ENCODE measurements around the gene SEMA5B. TPM values are rescaled to one million over a fixed set of nuclear protein-coding genes. Genes with fewer than 3 reads are reported as not detected.

The SEMA5B gene
- total RNA-seq, 1 experiment from 2014 or later = 0.04 TPM

DNA sequence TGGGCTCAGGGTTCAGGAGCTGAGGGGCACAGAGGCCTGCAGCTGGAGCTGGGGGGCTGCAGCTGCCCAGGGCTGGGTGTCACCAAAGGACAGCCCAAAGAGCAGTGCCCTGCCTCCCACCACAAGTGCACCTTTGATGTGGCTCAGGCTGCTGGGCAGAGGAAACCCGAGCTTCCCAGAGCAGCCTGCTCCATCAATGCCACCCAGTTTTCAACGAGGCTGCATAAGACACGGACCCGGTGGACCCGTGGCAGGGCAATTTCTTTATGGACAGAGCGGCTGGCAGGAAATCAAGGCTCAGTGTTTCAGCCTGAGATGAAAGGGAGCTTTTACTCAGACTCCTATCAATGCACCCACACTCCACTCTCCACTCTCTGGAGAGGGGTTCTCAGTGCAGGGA, 18.7 kb downstream of the SEMA5B start:
- Histone ChIP-seq H3K9me2 (replicated peaks; ENCODE audit: low read length) (no peaks in the 10 kb centered on the region), H3K9me3 (ENCODE audit: low read length) (no peaks in the 10 kb centered on the region), H3F3A (ENCODE audit: low read length, unreplicated experiment) (no peaks in the 10 kb centered on the region), H2AFZ (ENCODE audit: low read length) (no peak overlapping the region), H3K36me3 (ENCODE audit: low read depth, low read length) (no peaks in the 10 kb centered on the region), H3K4me2 (ENCODE audit: low read length) (no peak overlapping the region), H3K4me1 (ENCODE audit: insufficient read depth, low read length) (no peaks in the 10 kb centered on the region), H4K20me1 (ENCODE audit: low read length) (no peaks in the 10 kb centered on the region), H3K4me3 (ENCODE audit: low read length) (no peak overlapping the region), H3K27ac (ENCODE audit: low read length) (no peak overlapping the region), H3K79me2 (ENCODE audit: low read length) (no peaks in the 10 kb centered on the region), H3K9ac (ENCODE audit: low read length) (no peak overlapping the region), H3K27me3 (ENCODE audit: low read length) (peaks cover 77% of the 10 kb centered on the region)
- no TSS peak for BruUV-seq (replicated peaks)
- DNase-seq = no peak
- ChIA-PET CTCF (no interaction called here), POLR2A (ENCODE audit: unreplicated experiment) (no interaction called here)
- TF ChIP-seq, protein P1, sequence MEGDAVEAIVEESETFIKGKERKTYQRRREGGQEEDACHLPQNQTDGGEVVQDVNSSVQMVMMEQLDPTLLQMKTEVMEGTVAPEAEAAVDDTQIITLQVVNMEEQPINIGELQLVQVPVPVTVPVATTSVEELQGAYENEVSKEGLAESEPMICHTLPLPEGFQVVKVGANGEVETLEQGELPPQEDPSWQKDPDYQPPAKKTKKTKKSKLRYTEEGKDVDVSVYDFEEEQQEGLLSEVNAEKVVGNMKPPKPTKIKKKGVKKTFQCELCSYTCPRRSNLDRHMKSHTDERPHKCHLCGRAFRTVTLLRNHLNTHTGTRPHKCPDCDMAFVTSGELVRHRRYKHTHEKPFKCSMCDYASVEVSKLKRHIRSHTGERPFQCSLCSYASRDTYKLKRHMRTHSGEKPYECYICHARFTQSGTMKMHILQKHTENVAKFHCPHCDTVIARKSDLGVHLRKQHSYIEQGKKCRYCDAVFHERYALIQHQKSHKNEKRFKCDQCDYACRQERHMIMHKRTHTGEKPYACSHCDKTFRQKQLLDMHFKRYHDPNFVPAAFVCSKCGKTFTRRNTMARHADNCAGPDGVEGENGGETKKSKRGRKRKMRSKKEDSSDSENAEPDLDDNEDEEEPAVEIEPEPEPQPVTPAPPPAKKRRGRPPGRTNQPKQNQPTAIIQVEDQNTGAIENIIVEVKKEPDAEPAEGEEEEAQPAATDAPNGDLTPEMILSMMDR (conservative IDR thresholded peaks at IDR 0.05; ENCODE audit: low read depth, low read length) = no peak
- no peak for TF ChIP-seq EZH2phosphoT487 (IDR thresholded peaks at IDR 0.05; ENCODE audit: borderline replicate concordance, low read length)
- no peak for TF ChIP-seq EZH2 (IDR thresholded peaks at IDR 0.05; ENCODE audit: low read length, unreplicated experiment)
- intact Hi-C loops (cut with micrococcal nuclease) = no loop called here
- no peak for ATAC-seq

DNA sequence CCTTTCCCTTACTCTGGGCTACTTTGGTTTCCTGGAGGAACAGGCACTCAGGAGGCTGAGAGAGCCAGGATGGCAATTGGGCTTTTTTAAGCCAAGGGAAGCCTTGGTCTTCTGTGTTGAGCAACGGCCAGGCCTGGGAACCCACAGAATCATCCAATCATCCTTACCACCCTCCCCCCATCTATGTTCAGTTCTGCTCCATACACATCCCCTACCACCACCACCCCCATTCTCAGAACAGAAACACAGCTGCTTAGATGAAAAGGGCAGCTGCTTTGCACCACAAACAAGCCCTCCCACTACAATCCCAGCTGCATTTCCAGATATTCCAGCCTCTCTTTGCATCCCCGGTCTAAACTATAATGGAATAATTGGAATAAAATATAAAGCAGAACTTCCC, 21.0 kb downstream of the SEMA5B start:
- no peak overlapping the region for H3K4me2 ChIP-seq (ENCODE audit: low read length)
- TF ChIP-seq EZH2 (IDR thresholded peaks at IDR 0.05; ENCODE audit: low read length, unreplicated experiment) = no peak
- TF ChIP-seq, protein P1 (conservative IDR thresholded peaks at IDR 0.05; ENCODE audit: low read depth, low read length) = no peak
- H4K20me1 ChIP-seq (ENCODE audit: low read length) = no peaks in the 10 kb centered on the region
- no peak for ATAC-seq
- BruUV-seq (replicated peaks) = no TSS peak
- CTCF ChIA-PET = no interaction called here
- H3F3A ChIP-seq (ENCODE audit: low read length, unreplicated experiment) = no peaks in the 10 kb centered on the region
- H3K9me3 ChIP-seq (ENCODE audit: low read length) = no peaks in the 10 kb centered on the region
- H3K79me2 ChIP-seq (ENCODE audit: low read length) = no peaks in the 10 kb centered on the region
- H3K4me1 ChIP-seq (ENCODE audit: insufficient read depth, low read length) = no peaks in the 10 kb centered on the region
- no peak for DNase-seq
- no peak overlapping the region for H2AFZ ChIP-seq (ENCODE audit: low read length)
- H3K36me3 ChIP-seq (ENCODE audit: low read depth, low read length) = no peaks in the 10 kb centered on the region
- H3K27ac ChIP-seq (ENCODE audit: low read length) = no peak overlapping the region
- H3K9ac ChIP-seq (ENCODE audit: low read length) = no peak overlapping the region
- no peak overlapping the region for H3K4me3 ChIP-seq (ENCODE audit: low read length)
- POLR2A ChIA-PET (ENCODE audit: unreplicated experiment) = no interaction called here
- H3K27me3 ChIP-seq (ENCODE audit: low read length) = peaks cover 80% of the 10 kb centered on the region
- intact Hi-C loops (cut with micrococcal nuclease) = no loop called here
- H3K9me2 ChIP-seq (replicated peaks; ENCODE audit: low read length) = no peaks in the 10 kb centered on the region

DNA sequence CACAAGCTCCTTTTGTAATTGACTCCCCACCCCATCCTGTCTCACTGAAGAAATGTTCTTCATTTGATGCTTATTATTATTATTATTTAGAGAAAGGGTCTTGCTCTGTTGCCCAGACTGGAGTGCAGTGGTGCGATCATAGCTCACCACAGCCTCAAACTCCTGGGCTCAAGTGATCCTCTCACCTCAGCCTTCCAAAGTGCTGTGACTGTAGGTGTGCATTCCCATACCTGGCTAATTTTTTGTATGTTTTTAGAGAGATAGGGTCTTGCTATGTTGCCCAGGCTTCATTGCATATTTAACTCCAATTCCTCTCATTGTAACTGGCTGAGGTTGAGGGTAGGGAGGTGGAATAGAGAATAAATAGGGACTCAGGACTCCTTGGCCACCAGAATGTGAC, 22.3 kb downstream of the SEMA5B start:
- Histone ChIP-seq H3K4me2 (ENCODE audit: low read length) (no peak overlapping the region), H3K36me3 (ENCODE audit: low read depth, low read length) (no peaks in the 10 kb centered on the region), H3K79me2 (ENCODE audit: low read length) (no peaks in the 10 kb centered on the region), H3K27me3 (ENCODE audit: low read length) (peaks cover 93% of the 10 kb centered on the region), H3K9ac (ENCODE audit: low read length) (no peak overlapping the region), H3K27ac (ENCODE audit: low read length) (no peak overlapping the region), H3K4me1 (ENCODE audit: insufficient read depth, low read length) (no peaks in the 10 kb centered on the region), H3F3A (ENCODE audit: low read length, unreplicated experiment) (no peaks in the 10 kb centered on the region), H3K9me2 (replicated peaks; ENCODE audit: low read length) (no peaks in the 10 kb centered on the region), H4K20me1 (ENCODE audit: low read length) (no peaks in the 10 kb centered on the region), H2AFZ (ENCODE audit: low read length) (no peak overlapping the region), H3K4me3 (ENCODE audit: low read length) (no peak overlapping the region), H3K9me3 (ENCODE audit: low read length) (no peaks in the 10 kb centered on the region)
- ATAC-seq (no peak), DNase-seq (no peak)
- ChIA-PET CTCF (no interaction called here), POLR2A (ENCODE audit: unreplicated experiment) (no interaction called here)
- TF ChIP-seq EZH2phosphoT487 (IDR thresholded peaks at IDR 0.05; ENCODE audit: borderline replicate concordance, low read length) (no peak), EZH2 (IDR thresholded peaks at IDR 0.05; ENCODE audit: low read length, unreplicated experiment) (no peak)
- TF ChIP-seq, protein P1 (conservative IDR thresholded peaks at IDR 0.05; ENCODE audit: low read depth, low read length) = no peak
- intact Hi-C loops (cut with micrococcal nuclease) = no loop called here
- no TSS peak for BruUV-seq (replicated peaks)

All from PC-3 (cell line).